NCI-H748 (cell line): Measurements from ENCODE around the gene TRPC6.
A peak's percentile ranks its signal among the peaks of the same experiment; 100 is the strongest.
"Not testable (repeated sequence)": the region's sequence is repeated elsewhere in the genome, so short reads cannot be mapped to it uniquely, and the experiment has no call there.

ENCODE experiments used
- DNase-seq: peaks from one replicate; lab custom pipeline; 2025; ENCODE audit not compliant: unreplicated experiment; lab: John Stamatoyannopoulos, UW

TRPC6 gene

GRCh38 chr11:101456812-101457211 is 127.0 kb downstream of the TRPC6 start:
- DNase-seq, result peak; percentile 33

GRCh38 chr11:101453682-101454081 is 130.1 kb downstream of the TRPC6 start:
- no peak for DNase-seq

- DNase-seq, result no peak
Observed at GRCh38 chr11:101448881-101449442, 134.8 kb downstream of the TRPC6 start.

- no peak for DNase-seq
Observed at GRCh38 chr11:101446726-101447125, 137.1 kb downstream of the TRPC6 start.

GRCh38 chr11:101446238-101446637 is 137.6 kb downstream of the TRPC6 start:
- DNase-seq, result no peak

- no peak for DNase-seq
Observed at GRCh38 chr11:101445761-101446160, 138.0 kb downstream of the TRPC6 start.

- DNase-seq, result no peak
Observed at GRCh38 chr11:101444851-101445250, 139.0 kb downstream of the TRPC6 start.

GRCh38 chr11:101444164-101444563 is 139.6 kb downstream of the TRPC6 start:
- DNase-seq, result no peak

- DNase-seq, result no peak
Observed at GRCh38 chr11:101442936-101443521, 140.8 kb downstream of the TRPC6 start.

- DNase-seq, result no peak
Observed at GRCh38 chr11:101442171-101442570, 141.6 kb downstream of the TRPC6 start.

GRCh38 chr11:101441747-101442146 is 142.1 kb downstream of the TRPC6 start:
- DNase-seq, result no peak

- no peak for DNase-seq
Observed at GRCh38 chr11:101439488-101439887, 144.3 kb downstream of the TRPC6 start.

GRCh38 chr11:101438708-101439107 is 145.1 kb downstream of the TRPC6 start:
- not testable (repeated sequence) for DNase-seq

- no peak for DNase-seq
Observed at GRCh38 chr11:101438126-101438525, 145.7 kb downstream of the TRPC6 start.

- peak; percentile 62 for DNase-seq
Observed at GRCh38 chr11:101436511-101437142, 147.2 kb downstream of the TRPC6 start.

GRCh38 chr11:101435408-101435973 is 148.3 kb downstream of the TRPC6 start:
- no peak for DNase-seq

GRCh38 chr11:101434026-101434643 is 149.7 kb downstream of the TRPC6 start:
- no peak for DNase-seq

GRCh38 chr11:101433151-101433550 is 150.7 kb downstream of the TRPC6 start:
- no peak for DNase-seq

GRCh38 chr11:101429703-101430540 is 153.9 kb downstream of the TRPC6 start:
- no peak for DNase-seq

- no peak for DNase-seq
Observed at GRCh38 chr11:101428918-101429317, 154.9 kb downstream of the TRPC6 start.

- no peak for DNase-seq
Observed at GRCh38 chr11:101407324-101407723, 176.5 kb downstream of the TRPC6 start.
